ENCODE measurements around the gene CREBBP.

The CREBBP gene

GRCh38 chr16:3770530-3770929 is 110.0 kb downstream of the CREBBP start:
- Mint-ChIP-seq H3K9me3 (no peaks in the 10 kb centered on the region), H3K36me3 (ENCODE audit: low read depth) (peaks cover 92% of the 10 kb centered on the region), H3K4me3 (no peak overlapping the region), H3K27me3 (no peaks in the 10 kb centered on the region), H3K4me1 (ENCODE audit: low read depth) (no peaks in the 10 kb centered on the region), H3K27ac (peak overlapping the region; percentile 3)
- DNase-seq, result no peak

- H3K4me3 Mint-ChIP-seq, result no peak overlapping the region
- H3K4me1 Mint-ChIP-seq (ENCODE audit: low read depth), result no peaks in the 10 kb centered on the region
- H3K27ac Mint-ChIP-seq, result no peak overlapping the region
- no peaks in the 10 kb centered on the region for H3K27me3 Mint-ChIP-seq
- no peaks in the 10 kb centered on the region for H3K9me3 Mint-ChIP-seq
- H3K36me3 Mint-ChIP-seq (ENCODE audit: low read depth), result peaks cover 90% of the 10 kb centered on the region
- no peak for DNase-seq
Observed at GRCh38 chr16:3769942-3770341, 110.6 kb downstream of the CREBBP start.

GRCh38 chr16:3769013-3769412 is 111.5 kb downstream of the CREBBP start:
- H3K4me3 Mint-ChIP-seq, result no peak overlapping the region
- H3K27me3 Mint-ChIP-seq, result no peaks in the 10 kb centered on the region
- no peak for DNase-seq
- H3K27ac Mint-ChIP-seq, result peak overlapping the region; percentile 22
- no peaks in the 10 kb centered on the region for H3K9me3 Mint-ChIP-seq
- H3K36me3 Mint-ChIP-seq (ENCODE audit: low read depth), result peaks cover 89% of the 10 kb centered on the region
- H3K4me1 Mint-ChIP-seq (ENCODE audit: low read depth), result no peaks in the 10 kb centered on the region

GRCh38 chr16:3767333-3767986 is 113.1 kb downstream of the CREBBP start:
- Mint-ChIP-seq H3K36me3 (ENCODE audit: low read depth) (peaks cover 88% of the 10 kb centered on the region), H3K9me3 (no peaks in the 10 kb centered on the region), H3K27me3 (no peaks in the 10 kb centered on the region), H3K4me1 (ENCODE audit: low read depth) (no peaks in the 10 kb centered on the region), H3K4me3 (no peak overlapping the region), H3K27ac (no peak overlapping the region)
- DNase-seq, result peak; percentile 2

- no peak for DNase-seq
- Mint-ChIP-seq H3K4me1 (ENCODE audit: low read depth) (no peaks in the 10 kb centered on the region), H3K27me3 (no peaks in the 10 kb centered on the region), H3K9me3 (no peaks in the 10 kb centered on the region), H3K4me3 (no peak overlapping the region), H3K27ac (no peak overlapping the region), H3K36me3 (ENCODE audit: low read depth) (peaks cover 92% of the 10 kb centered on the region)
Observed at GRCh38 chr16:3766177-3766576, 114.3 kb downstream of the CREBBP start.

GRCh38 chr16:3764409-3764808 is 116.1 kb downstream of the CREBBP start:
- no peaks in the 10 kb centered on the region for H3K4me1 Mint-ChIP-seq (ENCODE audit: low read depth)
- no peak overlapping the region for H3K4me3 Mint-ChIP-seq
- H3K27me3 Mint-ChIP-seq, result no peaks in the 10 kb centered on the region
- no peak for DNase-seq
- H3K27ac Mint-ChIP-seq, result no peak overlapping the region
- no peaks in the 10 kb centered on the region for H3K9me3 Mint-ChIP-seq
- peaks cover 84% of the 10 kb centered on the region for H3K36me3 Mint-ChIP-seq (ENCODE audit: low read depth)

GRCh38 chr16:3762107-3762750 is 118.3 kb downstream of the CREBBP start:
- H3K4me3 Mint-ChIP-seq, result no peak overlapping the region
- DNase-seq, result no peak
- H3K4me1 Mint-ChIP-seq (ENCODE audit: low read depth), result no peaks in the 10 kb centered on the region
- H3K36me3 Mint-ChIP-seq (ENCODE audit: low read depth), result peaks cover 85% of the 10 kb centered on the region
- H3K9me3 Mint-ChIP-seq, result no peaks in the 10 kb centered on the region
- no peaks in the 10 kb centered on the region for H3K27me3 Mint-ChIP-seq
- peak overlapping the region; percentile 40 for H3K27ac Mint-ChIP-seq

GRCh38 chr16:3761375-3762106 is 119.0 kb downstream of the CREBBP start:
- no peaks in the 10 kb centered on the region for H3K9me3 Mint-ChIP-seq
- H3K4me3 Mint-ChIP-seq, result no peak overlapping the region
- DNase-seq, result no peak
- H3K4me1 Mint-ChIP-seq (ENCODE audit: low read depth), result no peaks in the 10 kb centered on the region
- peaks cover 85% of the 10 kb centered on the region for H3K36me3 Mint-ChIP-seq (ENCODE audit: low read depth)
- no peaks in the 10 kb centered on the region for H3K27me3 Mint-ChIP-seq
- peak overlapping the region; percentile 40 for H3K27ac Mint-ChIP-seq

GRCh38 chr16:3760518-3760917 is 120.0 kb downstream of the CREBBP start:
- no peak overlapping the region for H3K27ac Mint-ChIP-seq
- H3K4me3 Mint-ChIP-seq, result no peak overlapping the region
- H3K9me3 Mint-ChIP-seq, result no peaks in the 10 kb centered on the region
- no peak for DNase-seq
- peaks cover 85% of the 10 kb centered on the region for H3K36me3 Mint-ChIP-seq (ENCODE audit: low read depth)
- H3K4me1 Mint-ChIP-seq (ENCODE audit: low read depth), result no peaks in the 10 kb centered on the region
- no peaks in the 10 kb centered on the region for H3K27me3 Mint-ChIP-seq

- DNase-seq, result no peak
- H3K36me3 Mint-ChIP-seq (ENCODE audit: low read depth), result peaks cover 85% of the 10 kb centered on the region
- no peaks in the 10 kb centered on the region for H3K27me3 Mint-ChIP-seq
- no peaks in the 10 kb centered on the region for H3K4me1 Mint-ChIP-seq (ENCODE audit: low read depth)
- no peaks in the 10 kb centered on the region for H3K9me3 Mint-ChIP-seq
- H3K4me3 Mint-ChIP-seq, result no peak overlapping the region
- peak overlapping the region; percentile 71 for H3K27ac Mint-ChIP-seq
Observed at GRCh38 chr16:3759736-3760135, 120.8 kb downstream of the CREBBP start.

GRCh38 chr16:3756113-3756512 is 124.4 kb downstream of the CREBBP start:
- H3K9me3 Mint-ChIP-seq, result no peaks in the 10 kb centered on the region
- H3K27ac Mint-ChIP-seq, result no peak overlapping the region
- H3K4me3 Mint-ChIP-seq, result no peak overlapping the region
- H3K27me3 Mint-ChIP-seq, result no peaks in the 10 kb centered on the region
- no peak for DNase-seq
- peaks cover 85% of the 10 kb centered on the region for H3K36me3 Mint-ChIP-seq (ENCODE audit: low read depth)
- H3K4me1 Mint-ChIP-seq (ENCODE audit: low read depth), result no peaks in the 10 kb centered on the region

GRCh38 chr16:3755249-3755648 is 125.3 kb downstream of the CREBBP start:
- Mint-ChIP-seq H3K4me3 (no peak overlapping the region), H3K4me1 (ENCODE audit: low read depth) (peaks cover 4% of the 10 kb centered on the region), H3K27me3 (no peaks in the 10 kb centered on the region), H3K9me3 (no peaks in the 10 kb centered on the region), H3K27ac (no peak overlapping the region), H3K36me3 (ENCODE audit: low read depth) (peaks cover 84% of the 10 kb centered on the region)
- no peak for DNase-seq

GRCh38 chr16:3754772-3755171 is 125.7 kb downstream of the CREBBP start:
- no peak overlapping the region for H3K4me3 Mint-ChIP-seq
- peaks cover 89% of the 10 kb centered on the region for H3K36me3 Mint-ChIP-seq (ENCODE audit: low read depth)
- no peaks in the 10 kb centered on the region for H3K9me3 Mint-ChIP-seq
- H3K4me1 Mint-ChIP-seq (ENCODE audit: low read depth), result peaks cover 9% of the 10 kb centered on the region
- no peak for DNase-seq
- no peak overlapping the region for H3K27ac Mint-ChIP-seq
- H3K27me3 Mint-ChIP-seq, result no peaks in the 10 kb centered on the region

GRCh38 chr16:3754081-3754703 is 126.3 kb downstream of the CREBBP start:
- Mint-ChIP-seq H3K27me3 (no peaks in the 10 kb centered on the region), H3K36me3 (ENCODE audit: low read depth) (peaks cover 89% of the 10 kb centered on the region), H3K4me1 (ENCODE audit: low read depth) (peaks cover 11% of the 10 kb centered on the region), H3K9me3 (no peaks in the 10 kb centered on the region), H3K4me3 (no peak overlapping the region), H3K27ac (peak overlapping the region; percentile 57)
- DNase-seq, result no peak

- H3K27ac Mint-ChIP-seq, result no peak overlapping the region
- no peak overlapping the region for H3K4me3 Mint-ChIP-seq
- H3K9me3 Mint-ChIP-seq, result no peaks in the 10 kb centered on the region
- no peaks in the 10 kb centered on the region for H3K27me3 Mint-ChIP-seq
- peaks cover 85% of the 10 kb centered on the region for H3K36me3 Mint-ChIP-seq (ENCODE audit: low read depth)
- H3K4me1 Mint-ChIP-seq (ENCODE audit: low read depth), result peaks cover 11% of the 10 kb centered on the region
- DNase-seq, result no peak
Observed at GRCh38 chr16:3752984-3753383, 127.5 kb downstream of the CREBBP start.
